Thyroid gland (tissue), 4 donors: ENCODE data around the gene C6orf120. TPM values are rescaled to one million over a fixed set of nuclear protein-coding genes. Genes with fewer than 3 reads are reported as not detected.

ENCODE experiments used
- DNase-seq, 2 donors: peaks; one replicate each; pipeline ENCODE4 v3.0.0-alpha.2; 2019
- H3K27ac ChIP-seq, 3 donors: fragments of 200-600 bp; sonication (generic); 1 replicate in 2 of 3; 2 replicates in 1 of 3; pipeline ENCODE4 v1.5.1; 2016 to 2019; ENCODE audit warnings: mild to moderate bottlenecking in 1 of 3, moderate library complexity in 1 of 3
- H3K27me3 ChIP-seq: fragments of 200-600 bp; sonication (generic); one replicate; pipeline ENCODE4 v1.5.1; 2019
- H3K36me3 ChIP-seq, 2 donors: fragments of 200-600 bp; sonication (generic); one replicate each; pipeline ENCODE4 v1.5.1; 2016 to 2019
- H3K4me1 ChIP-seq, 2 donors: fragments of 200-600 bp; sonication (generic); one replicate each; pipeline ENCODE4 v1.5.1; 2017 to 2019
- H3K4me3 ChIP-seq, 3 donors: fragments of 200-600 bp; sonication (generic); replicated peaks in 1 of 3; 1 replicate in 2 of 3; 2 replicates in 1 of 3; pipeline ENCODE4 v1.5.1; 2016; ENCODE audit warnings: mild to moderate bottlenecking in 1 of 3
- H3K9me3 ChIP-seq: fragments of 200-600 bp; sonication (generic); one replicate; pipeline ENCODE4 v1.5.1; 2017
- POLR2A ChIP-seq, 2 donors: fragments of 450-650 bp; IDR thresholded peaks; one replicate each; pipeline ENCODE4 v1.6.1; 2017; ENCODE audit warnings: antibody characterized with exemption in 2 of 2, mild to moderate bottlenecking in 2 of 2, moderate library complexity in 1 of 2
- WGBS, 2 donors: methylation state at CpG; one replicate each; pipeline ENCODE4 v1.1.5; 2017; 5-methylcytosine and 5-hydroxymethylcytosine counted together
- intact Hi-C: fragments of 100-400 bp; cut with DNase I; formaldehyde crosslinking; loops from one replicate; pipeline ENCODE4 v1.15.1; 2023
- total RNA-seq, 4 donors: library from RNA; depleted of rRNA; stranded (reverse); fragments of >200 nt; gene quantifications; one replicate each; pipeline ENCODE4 v1.2.3, GENCODE V29; 2016
- TF ChIP-seq, protein P1 (sequence below), 6 experiments: fragments of 200-600 bp in 3 of 6; fragments of 450-650 bp in 3 of 6; sonication (generic) in 3 of 6; IDR thresholded peaks; one replicate each; pipeline ENCODE4 v1.5.1; 2016 to 2019; ENCODE audit warnings: antibody characterized with exemption in 6 of 6, mild to moderate bottlenecking in 2 of 6, inconsistent platforms in 1 of 6, moderate library complexity in 1 of 6

C6orf120 gene
- total RNA-seq, 4 donors from 2014 or later = 19.8 to 32.1 (median 29.3) TPM

DNA sequence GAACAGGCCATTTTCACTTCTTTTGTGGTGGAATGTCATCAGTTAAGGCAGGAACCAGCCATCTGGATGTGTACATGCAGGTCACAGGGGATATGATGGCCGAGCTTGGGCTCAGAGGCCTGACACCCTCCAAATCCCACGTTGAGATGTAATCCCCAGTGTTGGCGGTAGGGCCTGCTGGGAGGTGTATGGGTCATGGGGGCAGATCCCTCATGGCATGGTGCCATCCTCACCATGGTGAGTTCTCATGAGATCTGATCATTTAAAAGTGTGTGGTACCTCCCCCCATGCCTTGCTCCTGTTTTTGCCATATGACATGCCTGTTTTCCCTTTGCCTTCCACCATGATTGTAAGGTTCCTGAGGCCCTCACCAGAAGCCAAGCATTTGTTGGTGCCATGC, 26.9 kb upstream of the C6orf120 start:
- H3K27ac ChIP-seq = no peak overlapping the region
- peaks cover 0 to 2% of the 10 kb centered on the region in 2 donors for H3K36me3 ChIP-seq
- TF ChIP-seq, protein P1, sequence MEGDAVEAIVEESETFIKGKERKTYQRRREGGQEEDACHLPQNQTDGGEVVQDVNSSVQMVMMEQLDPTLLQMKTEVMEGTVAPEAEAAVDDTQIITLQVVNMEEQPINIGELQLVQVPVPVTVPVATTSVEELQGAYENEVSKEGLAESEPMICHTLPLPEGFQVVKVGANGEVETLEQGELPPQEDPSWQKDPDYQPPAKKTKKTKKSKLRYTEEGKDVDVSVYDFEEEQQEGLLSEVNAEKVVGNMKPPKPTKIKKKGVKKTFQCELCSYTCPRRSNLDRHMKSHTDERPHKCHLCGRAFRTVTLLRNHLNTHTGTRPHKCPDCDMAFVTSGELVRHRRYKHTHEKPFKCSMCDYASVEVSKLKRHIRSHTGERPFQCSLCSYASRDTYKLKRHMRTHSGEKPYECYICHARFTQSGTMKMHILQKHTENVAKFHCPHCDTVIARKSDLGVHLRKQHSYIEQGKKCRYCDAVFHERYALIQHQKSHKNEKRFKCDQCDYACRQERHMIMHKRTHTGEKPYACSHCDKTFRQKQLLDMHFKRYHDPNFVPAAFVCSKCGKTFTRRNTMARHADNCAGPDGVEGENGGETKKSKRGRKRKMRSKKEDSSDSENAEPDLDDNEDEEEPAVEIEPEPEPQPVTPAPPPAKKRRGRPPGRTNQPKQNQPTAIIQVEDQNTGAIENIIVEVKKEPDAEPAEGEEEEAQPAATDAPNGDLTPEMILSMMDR (IDR thresholded peaks at IDR 0.05) = no peak
- TF ChIP-seq POLR2A (IDR thresholded peaks at IDR 0.05) = no peak
- no peak for DNase-seq
- no peaks in the 10 kb centered on the region for H3K9me3 ChIP-seq
- H3K4me1 ChIP-seq = no peaks in the 10 kb centered on the region
- intact Hi-C loops = no loop called here
- no peaks in the 10 kb centered on the region for H3K27me3 ChIP-seq
- H3K4me3 ChIP-seq = no peak overlapping the region
- WGBS, 2 donors = 91 to 96% methylated on average over 3 of the region's 3 CpGs

DNA sequence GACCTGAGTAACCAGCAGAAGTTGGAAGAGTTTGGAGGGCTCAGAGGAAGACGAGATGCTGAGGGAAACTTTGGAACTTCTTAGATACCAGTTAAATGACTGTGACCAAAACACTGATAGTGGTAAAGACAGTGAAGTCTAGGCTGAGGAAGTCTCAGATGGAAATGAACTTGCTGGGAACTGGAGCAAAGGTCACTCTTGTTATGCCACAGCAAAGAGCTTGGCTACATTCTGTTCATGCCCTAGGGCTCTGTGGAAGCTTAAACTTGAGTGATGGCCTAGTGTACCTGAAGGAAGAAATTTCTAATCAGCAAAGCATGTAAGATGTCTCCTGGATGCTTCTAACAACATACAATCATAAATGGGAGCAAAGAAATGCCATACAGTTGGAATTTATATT, 24.8 kb upstream of the C6orf120 start:
- H3K4me1 ChIP-seq = no peaks in the 10 kb centered on the region
- 93% methylated on average over 1 of the region's 1 CpG for WGBS, 2 donors
- H3K27ac ChIP-seq = no peak overlapping the region
- no peaks in the 10 kb centered on the region for H3K27me3 ChIP-seq
- no peak for DNase-seq
- TF ChIP-seq, protein P1 (IDR thresholded peaks at IDR 0.05) = no peak
- no peak for TF ChIP-seq POLR2A (IDR thresholded peaks at IDR 0.05)
- intact Hi-C loops = no loop called here
- no peaks in the 10 kb centered on the region for H3K9me3 ChIP-seq
- H3K4me3 ChIP-seq = no peak overlapping the region
- H3K36me3 ChIP-seq = no peaks in the 10 kb centered on the region

DNA sequence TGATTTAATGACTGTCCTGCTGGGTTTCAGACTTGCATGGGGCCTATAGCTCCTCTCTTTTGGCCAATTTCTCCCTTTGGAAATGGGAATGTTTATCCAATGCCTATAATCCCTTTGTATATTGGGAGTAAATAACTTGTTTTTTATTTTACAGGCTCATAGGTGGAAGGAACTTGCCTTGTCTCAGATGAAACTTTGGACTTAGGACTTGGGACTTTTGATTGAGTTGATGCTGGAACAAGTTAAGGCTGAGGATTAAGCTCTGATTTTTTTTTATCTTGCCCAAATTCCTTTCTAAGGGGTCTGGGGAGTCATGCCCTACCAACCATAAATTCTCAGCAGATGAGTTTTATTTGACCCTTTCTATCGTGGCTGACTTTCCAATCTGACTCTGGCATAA, 23.6 kb upstream of the C6orf120 start:
- Histone ChIP-seq H3K27me3 (no peaks in the 10 kb centered on the region), H3K4me1 (no peaks in the 10 kb centered on the region), H3K36me3 (no peaks in the 10 kb centered on the region), H3K4me3 (no peak overlapping the region), H3K27ac (no peak overlapping the region), H3K9me3 (no peaks in the 10 kb centered on the region)
- 83 to 90% methylated on average over 1 of the region's 1 CpG for WGBS, 2 donors
- TF ChIP-seq POLR2A (IDR thresholded peaks at IDR 0.05) = no peak
- TF ChIP-seq, protein P1 (IDR thresholded peaks at IDR 0.05) = no peak
- no peak for DNase-seq
- intact Hi-C loops = no loop called here

DNA sequence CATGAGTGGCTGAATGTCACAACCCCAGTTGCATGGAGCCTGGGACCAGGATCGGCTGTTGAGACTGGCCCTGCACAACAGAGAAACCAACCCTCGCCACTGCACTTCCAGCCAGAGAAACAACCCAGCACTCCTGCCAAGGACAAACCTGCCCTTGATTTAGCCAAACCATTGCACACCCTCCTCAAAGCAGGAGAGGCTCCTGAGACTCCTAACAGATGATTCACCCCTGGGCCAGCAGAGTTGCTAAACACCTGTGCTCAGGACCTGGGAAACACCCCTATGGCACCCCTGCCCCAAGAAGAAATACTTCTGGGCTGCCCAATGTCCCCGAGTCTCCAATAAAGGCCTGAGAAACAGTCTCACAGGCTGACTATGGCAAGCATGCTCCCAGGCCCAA, 17.9 kb upstream of the C6orf120 start:
- DNase-seq = no peak
- intact Hi-C loops = no loop called here
- WGBS, 2 donors = 82 to 97% methylated on average over 3 of the region's 3 CpGs
- no peaks in the 10 kb centered on the region for H3K4me1 ChIP-seq
- H3K36me3 ChIP-seq = no peaks in the 10 kb centered on the region
- TF ChIP-seq POLR2A (IDR thresholded peaks at IDR 0.05) = no peak
- TF ChIP-seq, protein P1 (IDR thresholded peaks at IDR 0.05) = no peak
- H3K9me3 ChIP-seq = no peaks in the 10 kb centered on the region
- H3K4me3 ChIP-seq = no peak overlapping the region
- no peaks in the 10 kb centered on the region for H3K27me3 ChIP-seq
- H3K27ac ChIP-seq = no peak overlapping the region

DNA sequence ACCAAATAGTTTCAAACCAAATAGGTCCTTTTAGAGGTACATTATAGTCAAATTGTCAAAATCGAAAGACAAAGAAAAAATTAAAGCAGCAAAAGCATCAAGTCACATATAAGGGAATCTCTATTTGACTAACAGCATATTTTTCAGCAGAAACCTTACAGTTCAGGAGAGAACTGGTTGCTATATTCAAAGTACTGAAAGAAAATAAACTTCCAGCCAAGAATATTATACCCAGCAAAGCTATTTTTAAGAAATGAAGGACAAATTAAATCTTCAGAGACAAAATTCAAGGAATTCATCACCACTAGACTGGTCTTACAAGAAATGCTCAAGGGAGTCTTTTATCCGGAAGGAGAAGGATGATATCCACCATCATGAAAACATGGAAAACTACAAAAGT, 16.1 kb upstream of the C6orf120 start:
- Histone ChIP-seq H3K27ac (no peak overlapping the region), H3K4me3 (no peak overlapping the region), H3K9me3 (no peaks in the 10 kb centered on the region), H3K27me3 (no peaks in the 10 kb centered on the region), H3K36me3 (no peaks in the 10 kb centered on the region), H3K4me1 (no peaks in the 10 kb centered on the region)
- intact Hi-C loops = no loop called here
- DNase-seq = no peak
- WGBS, 2 donors = 95 to 96% methylated on average over 2 of the region's 2 CpGs
- no peak for TF ChIP-seq POLR2A (IDR thresholded peaks at IDR 0.05)
- TF ChIP-seq, protein P1 (IDR thresholded peaks at IDR 0.05) = no peak
